ENCODE data around the gene ADAMTS3.

The ADAMTS3 gene

GRCh38 chr4:72432282-72432681 lies 136.7 kb downstream of the ADAMTS3 start:
- Histone ChIP-seq H2BK5ac (ENCODE audit: low read length) (no peak overlapping the region), H3K4ac (ENCODE audit: low read length) (no peak overlapping the region), H3K23ac (ENCODE audit: low read depth, low read length, poor library complexity) (no peak overlapping the region), H3K27me3 (ENCODE audit: control insufficient read depth in 3 of 3, insufficient read depth in 3 of 3, low read depth in 1 of 3, low read length in 3 of 3) (no peaks in the 10 kb centered on the region), H2BK120ac (ENCODE audit: low read depth, low read length) (no peak overlapping the region), H3K4me2 (ENCODE audit: insufficient read depth, low read length, poor library complexity, severe bottlenecking) (no peak overlapping the region), H2AK5ac (ENCODE audit: low read depth, low read length) (no peak overlapping the region), H3K79me1 (ENCODE audit: low read depth, low read length) (no peaks in the 10 kb centered on the region), H3K14ac (ENCODE audit: low read length) (no peak overlapping the region), H2BK15ac (ENCODE audit: low read length) (no peak overlapping the region), H2BK12ac (ENCODE audit: low read length) (no peak overlapping the region), H3K18ac (ENCODE audit: low read length) (no peak overlapping the region), H3K4me1 (ENCODE audit: control insufficient read depth in 2 of 2, insufficient read depth in 1 of 2, low read depth in 1 of 2, low read length in 2 of 2) (no peaks in the 10 kb centered on the region), H3K27ac (replicated peaks; ENCODE audit: low read length) (no peak overlapping the region), H3K4me3 (ENCODE audit: low read length in 2 of 2) (no peak overlapping the region), H4K8ac (ENCODE audit: low read depth, low read length) (no peak overlapping the region), H3K9ac (ENCODE audit: low read depth, low read length, poor library complexity) (no peak overlapping the region), H3K36me3 (replicated peaks in 1 of 2; ENCODE audit: control insufficient read depth in 2 of 2, insufficient read depth in 2 of 2, low read length in 2 of 2) (no peaks in the 10 kb centered on the region), H3K9me3 (replicated peaks in 1 of 2; ENCODE audit: control insufficient read depth in 2 of 2, insufficient read depth in 1 of 2, low read depth in 1 of 2, low read length in 2 of 2) (no peaks in the 10 kb centered on the region), H4K91ac (ENCODE audit: low read depth, low read length, poor library complexity) (no peak overlapping the region), H2AFZ (ENCODE audit: low read length) (no peak overlapping the region)
- no CpG with 5 or more reads among the region's 7 CpGs for WGBS, 2 donors (ENCODE audit: extremely low coverage in 2 of 2, insufficient read length in 2 of 2, insufficient replicate concordance in 1 of 2)
- no peak for DNase-seq (ENCODE audit: low spot score)

GRCh38 chr4:72430988-72431387 lies 138.0 kb downstream of the ADAMTS3 start:
- no peak overlapping the region for H3K4me3 ChIP-seq (ENCODE audit: low read length in 2 of 2)
- H2AFZ ChIP-seq (ENCODE audit: low read length) = no peak overlapping the region
- no peak overlapping the region for H2BK15ac ChIP-seq (ENCODE audit: low read length)
- no peak overlapping the region for H4K91ac ChIP-seq (ENCODE audit: low read depth, low read length, poor library complexity)
- no CpG with 5 or more reads among the region's 5 CpGs for WGBS, 2 donors (ENCODE audit: extremely low coverage in 2 of 2, insufficient read length in 2 of 2, insufficient replicate concordance in 1 of 2)
- H3K9me3 ChIP-seq (replicated peaks in 1 of 2; ENCODE audit: control insufficient read depth in 2 of 2, insufficient read depth in 1 of 2, low read depth in 1 of 2, low read length in 2 of 2) = no peaks in the 10 kb centered on the region
- H3K4me1 ChIP-seq (ENCODE audit: control insufficient read depth in 2 of 2, insufficient read depth in 1 of 2, low read depth in 1 of 2, low read length in 2 of 2) = no peaks in the 10 kb centered on the region
- no peaks in the 10 kb centered on the region for H3K79me1 ChIP-seq (ENCODE audit: low read depth, low read length)
- no peaks in the 10 kb centered on the region for H3K27me3 ChIP-seq (ENCODE audit: control insufficient read depth in 3 of 3, insufficient read depth in 3 of 3, low read depth in 1 of 3, low read length in 3 of 3)
- H2AK5ac ChIP-seq (ENCODE audit: low read depth, low read length) = no peak overlapping the region
- no peak overlapping the region for H3K27ac ChIP-seq (replicated peaks; ENCODE audit: low read length)
- H2BK12ac ChIP-seq (ENCODE audit: low read length) = no peak overlapping the region
- no peak overlapping the region for H3K23ac ChIP-seq (ENCODE audit: low read depth, low read length, poor library complexity)
- H3K4me2 ChIP-seq (ENCODE audit: insufficient read depth, low read length, poor library complexity, severe bottlenecking) = no peak overlapping the region
- H2BK120ac ChIP-seq (ENCODE audit: low read depth, low read length) = no peak overlapping the region
- no peak overlapping the region for H4K8ac ChIP-seq (ENCODE audit: low read depth, low read length)
- no peaks in the 10 kb centered on the region for H3K36me3 ChIP-seq (replicated peaks in 1 of 2; ENCODE audit: control insufficient read depth in 2 of 2, insufficient read depth in 2 of 2, low read length in 2 of 2)
- H2BK5ac ChIP-seq (ENCODE audit: low read length) = no peak overlapping the region
- no peak overlapping the region for H3K18ac ChIP-seq (ENCODE audit: low read length)
- no peak overlapping the region for H3K9ac ChIP-seq (ENCODE audit: low read depth, low read length, poor library complexity)
- no peak overlapping the region for H3K4ac ChIP-seq (ENCODE audit: low read length)
- H3K14ac ChIP-seq (ENCODE audit: low read length) = no peak overlapping the region
- no peak for DNase-seq (ENCODE audit: low spot score)

DNA sequence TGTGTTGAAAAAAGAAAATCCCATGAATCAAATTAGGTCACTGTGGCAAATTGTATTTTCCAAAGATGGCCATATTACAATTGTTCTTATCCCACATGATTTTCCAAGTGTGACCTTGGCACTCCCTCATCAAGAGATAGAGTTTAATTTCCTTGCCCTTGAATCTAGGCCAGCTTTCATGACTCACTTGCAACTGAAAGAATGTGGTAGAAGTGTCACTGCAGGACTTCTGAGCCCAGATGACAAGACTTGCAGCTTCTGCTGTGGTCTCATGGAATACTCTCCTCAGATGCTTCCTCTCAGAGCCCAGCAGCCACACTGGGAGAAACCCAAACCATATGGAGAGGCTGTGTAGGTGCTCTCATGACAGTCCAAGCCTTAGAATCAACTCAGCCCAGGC lies 139.0 kb downstream of the ADAMTS3 start:
- H3K36me3 ChIP-seq (replicated peaks in 1 of 2; ENCODE audit: control insufficient read depth in 2 of 2, insufficient read depth in 2 of 2, low read length in 2 of 2) = no peaks in the 10 kb centered on the region

DNA sequence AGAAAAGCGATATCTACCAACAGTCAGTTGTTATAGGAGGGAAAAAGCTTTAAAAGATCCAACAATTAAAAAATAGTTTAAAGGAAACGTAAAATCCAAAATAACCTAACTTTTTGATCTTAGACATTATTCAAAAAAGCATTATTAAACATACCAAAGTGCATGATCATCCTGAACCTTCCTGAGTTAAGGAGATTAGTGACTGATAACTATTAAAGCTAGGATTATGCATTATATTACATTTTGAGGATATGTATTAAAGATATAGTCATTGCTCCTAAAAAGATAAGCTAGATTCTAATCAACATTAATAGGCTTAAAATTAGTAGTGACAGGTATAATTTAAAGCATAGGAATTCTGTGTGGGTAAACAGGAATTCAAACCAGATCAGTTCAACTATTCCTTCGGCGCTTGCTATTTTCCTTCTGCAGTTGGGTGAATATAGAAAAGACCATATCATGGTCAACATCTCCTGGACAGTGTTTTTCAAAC lies 139.6 kb downstream of the ADAMTS3 start:
- H4K91ac ChIP-seq (ENCODE audit: low read depth, low read length, poor library complexity) = no peak overlapping the region
- no peak overlapping the region for H2BK120ac ChIP-seq (ENCODE audit: low read depth, low read length)
- no peaks in the 10 kb centered on the region for H3K27me3 ChIP-seq (ENCODE audit: control insufficient read depth in 3 of 3, insufficient read depth in 3 of 3, low read depth in 1 of 3, low read length in 3 of 3)
- H3K9ac ChIP-seq (ENCODE audit: low read depth, low read length, poor library complexity) = no peak overlapping the region
- H3K4me1 ChIP-seq (ENCODE audit: control insufficient read depth in 2 of 2, insufficient read depth in 1 of 2, low read depth in 1 of 2, low read length in 2 of 2) = no peaks in the 10 kb centered on the region
- no peak overlapping the region for H3K27ac ChIP-seq (replicated peaks; ENCODE audit: low read length)
- no peak overlapping the region for H2BK15ac ChIP-seq (ENCODE audit: low read length)
- no peak overlapping the region for H2AK5ac ChIP-seq (ENCODE audit: low read depth, low read length)
- H3K79me1 ChIP-seq (ENCODE audit: low read depth, low read length) = no peaks in the 10 kb centered on the region
- no peak overlapping the region for H3K4me3 ChIP-seq (ENCODE audit: low read length in 2 of 2)
- no peak overlapping the region for H3K14ac ChIP-seq (ENCODE audit: low read length)
- H3K18ac ChIP-seq (ENCODE audit: low read length) = no peak overlapping the region
- H2AFZ ChIP-seq (ENCODE audit: low read length) = no peak overlapping the region
- no peak overlapping the region for H3K23ac ChIP-seq (ENCODE audit: low read depth, low read length, poor library complexity)
- H3K4me2 ChIP-seq (ENCODE audit: insufficient read depth, low read length, poor library complexity, severe bottlenecking) = no peak overlapping the region
- DNase-seq (ENCODE audit: low spot score) = no peak
- no peaks in the 10 kb centered on the region for H3K9me3 ChIP-seq (replicated peaks in 1 of 2; ENCODE audit: control insufficient read depth in 2 of 2, insufficient read depth in 1 of 2, low read depth in 1 of 2, low read length in 2 of 2)
- no peak overlapping the region for H2BK12ac ChIP-seq (ENCODE audit: low read length)
- no peak overlapping the region for H3K4ac ChIP-seq (ENCODE audit: low read length)
- no peak overlapping the region for H2BK5ac ChIP-seq (ENCODE audit: low read length)
- no peaks in the 10 kb centered on the region for H3K36me3 ChIP-seq (replicated peaks in 1 of 2; ENCODE audit: control insufficient read depth in 2 of 2, insufficient read depth in 2 of 2, low read length in 2 of 2)
- WGBS, 2 donors (ENCODE audit: extremely low coverage in 2 of 2, insufficient read length in 2 of 2, insufficient replicate concordance in 1 of 2) = no CpG with 5 or more reads among the region's 4 CpGs
- no peak overlapping the region for H4K8ac ChIP-seq (ENCODE audit: low read depth, low read length)

More for the DNA sequence above, 139.0 kb downstream of the ADAMTS3 start:
- no peak overlapping the region for H4K8ac ChIP-seq (ENCODE audit: low read depth, low read length)
- no peak overlapping the region for H2BK5ac ChIP-seq (ENCODE audit: low read length)
- no peak overlapping the region for H2BK15ac ChIP-seq (ENCODE audit: low read length)
- H3K79me1 ChIP-seq (ENCODE audit: low read depth, low read length) = no peaks in the 10 kb centered on the region
- H3K23ac ChIP-seq (ENCODE audit: low read depth, low read length, poor library complexity) = no peak overlapping the region
- H3K14ac ChIP-seq (ENCODE audit: low read length) = no peak overlapping the region
- no peak overlapping the region for H3K27ac ChIP-seq (replicated peaks; ENCODE audit: low read length)
- no peak overlapping the region for H3K18ac ChIP-seq (ENCODE audit: low read length)
- H3K9ac ChIP-seq (ENCODE audit: low read depth, low read length, poor library complexity) = no peak overlapping the region
- no peak overlapping the region for H2AFZ ChIP-seq (ENCODE audit: low read length)
- no peak overlapping the region for H3K4me2 ChIP-seq (ENCODE audit: insufficient read depth, low read length, poor library complexity, severe bottlenecking)
- no peak overlapping the region for H2BK120ac ChIP-seq (ENCODE audit: low read depth, low read length)
- no peaks in the 10 kb centered on the region for H3K4me1 ChIP-seq (ENCODE audit: control insufficient read depth in 2 of 2, insufficient read depth in 1 of 2, low read depth in 1 of 2, low read length in 2 of 2)
- no peaks in the 10 kb centered on the region for H3K27me3 ChIP-seq (ENCODE audit: control insufficient read depth in 3 of 3, insufficient read depth in 3 of 3, low read depth in 1 of 3, low read length in 3 of 3)
- H2AK5ac ChIP-seq (ENCODE audit: low read depth, low read length) = no peak overlapping the region
- H3K4ac ChIP-seq (ENCODE audit: low read length) = no peak overlapping the region
- no peak overlapping the region for H3K4me3 ChIP-seq (ENCODE audit: low read length in 2 of 2)
- no peak overlapping the region for H4K91ac ChIP-seq (ENCODE audit: low read depth, low read length, poor library complexity)
- H2BK12ac ChIP-seq (ENCODE audit: low read length) = no peak overlapping the region
- no peaks in the 10 kb centered on the region for H3K9me3 ChIP-seq (replicated peaks in 1 of 2; ENCODE audit: control insufficient read depth in 2 of 2, insufficient read depth in 1 of 2, low read depth in 1 of 2, low read length in 2 of 2)
- no peak for DNase-seq (ENCODE audit: low spot score)
